Measurements from ENCODE around the gene GRIN2A. TPM values are rescaled to one million over a fixed set of nuclear protein-coding genes. Genes with fewer than 3 reads are reported as not detected.

The GRIN2A gene
- total and polyA plus RNA-seq, 2 of the 13 experiments (the other 11 are each of a cell fraction or from before 2014, with no cell fraction given): not detected

GRCh38 chr16:10085078-10085798, 97.0 kb downstream of the GRIN2A start (continued):
- TF ChIP-seq IRF1 (CRISPR knock-in tag; IDR thresholded peaks at IDR 0.05; ENCODE audit: low read depth) (no peak), NKX3-1 (CRISPR knock-in tag; IDR thresholded peaks at IDR 0.05) (no peak), ZFX (CRISPR knock-in tag; IDR thresholded peaks at IDR 0.05; ENCODE audit: low read depth) (no peak)

- in situ Hi-C loops (cut with HindIII; ENCODE audit: extremely low pct_ligation_motif_present, low pct_unique_long_range_greater_than_20kb) (no loop called here), intact Hi-C loops (cut with micrococcal nuclease; ENCODE audit: unreplicated experiment) (no loop called here)
- FAIRE-seq (no peak), DNase-seq (ENCODE audit: low spot score) (no peak), ATAC-seq (no peak)
- Histone ChIP-seq H3K36me3 (replicated peaks in 1 of 2; ENCODE audit: control insufficient read depth in 1 of 2, insufficient read depth in 2 of 2, low read length in 2 of 2) (no peaks in the 10 kb centered on the region), H3K27me3 (ENCODE audit: control insufficient read depth in 1 of 2, insufficient read depth in 2 of 2, low read length in 2 of 2) (no peaks in the 10 kb centered on the region), H3K79me2 (ENCODE audit: insufficient read depth, low read length) (no peaks in the 10 kb centered on the region), H3K4me3 (replicated peaks in 1 of 3; ENCODE audit: insufficient read depth in 1 of 3, low read depth in 2 of 3, low read length in 3 of 3) (no peak overlapping the region), H3K4me2 (ENCODE audit: low read depth, low read length) (no peak overlapping the region), H3K9me3 (ENCODE audit: low read length) (no peaks in the 10 kb centered on the region), H2AFZ (ENCODE audit: low read length) (no peak overlapping the region), H3K4me1 (ENCODE audit: insufficient read depth, low read length) (no peaks in the 10 kb centered on the region), H3K9ac (ENCODE audit: insufficient read depth, low read depth, low read length) (no peak overlapping the region), H3K27ac (ENCODE audit: extremely low read length, insufficient read depth, low read length) (no peak overlapping the region), H4K20me1 (ENCODE audit: insufficient read depth, low read length) (no peaks in the 10 kb centered on the region)
- ChIA-PET CTCF (ENCODE audit: low intra/inter-chr PET ratio, low total read pairs) (no interaction called here), POLR2A (no interaction called here)
- 4% methylated on average over 4 of the region's 5 CpGs for WGBS (ENCODE audit: low lambda C conversion rate)
- no TSS peak for BruUV-seq (replicated peaks)
- TF ChIP-seq CHD2 (IDR thresholded peaks at IDR 0.05; ENCODE audit: low read depth, low read length) (no peak), GATAD2A (CRISPR knock-in tag; IDR thresholded peaks at IDR 0.05) (no peak), FOXO1 (CRISPR knock-in tag; IDR thresholded peaks at IDR 0.05) (no peak), IRF9 (CRISPR knock-in tag; IDR thresholded peaks at IDR 0.05; ENCODE audit: borderline replicate concordance) (no peak), STAG1 (CRISPR knock-in tag; IDR thresholded peaks at IDR 0.05) (no peak), ZNF234 (CRISPR knock-in tag; conservative IDR thresholded peaks at IDR 0.05) (no peak), RBM39 (IDR thresholded peaks at IDR 0.05; ENCODE audit: low read depth, low read length, poor library complexity, severe bottlenecking) (no peak), RORA (CRISPR knock-in tag; IDR thresholded peaks at IDR 0.05) (no peak), PRPF4 (IDR thresholded peaks at IDR 0.05; ENCODE audit: low read depth, low read length, poor library complexity, severe bottlenecking) (no peak), ZNF652 (CRISPR knock-in tag; IDR thresholded peaks at IDR 0.05; ENCODE audit: borderline replicate concordance, low read depth) (no peak), PRDM4 (CRISPR knock-in tag; IDR thresholded peaks at IDR 0.05; ENCODE audit: borderline replicate concordance) (no peak), NR2C2 (CRISPR knock-in tag; IDR thresholded peaks at IDR 0.05; ENCODE audit: borderline replicate concordance) (no peak), CBX1 (IDR thresholded peaks at IDR 0.05; ENCODE audit: low read depth) (no peak), ZNF383 (CRISPR knock-in tag; IDR thresholded peaks at IDR 0.05; ENCODE audit: borderline replicate concordance) (no peak), ZNF263 (CRISPR knock-in tag; IDR thresholded peaks at IDR 0.05) (no peak), ZNF20 (CRISPR knock-in tag; IDR thresholded peaks at IDR 0.05) (no peak), TSC22D2 (CRISPR knock-in tag; IDR thresholded peaks at IDR 0.05; ENCODE audit: borderline replicate concordance) (no peak), ZNF350 (CRISPR knock-in tag; IDR thresholded peaks at IDR 0.05; ENCODE audit: borderline replicate concordance, low read depth) (no peak)
Measured at GRCh38 chr16:10083301-10083700, 98.9 kb downstream of the GRIN2A start.

Data from HepG2 (cell line).